ENCODE data around the gene CCR3.

- TF ChIP-seq FOXM1 (IDR thresholded peaks at IDR 0.05; ENCODE audit: borderline replicate concordance, low read depth) (no peak), YY1 (IDR thresholded peaks at IDR 0.05; ENCODE audit: low read depth) (no peak), EP300 (IDR thresholded peaks at IDR 0.05; ENCODE audit: borderline replicate concordance) (no peak), REST (IDR thresholded peaks at IDR 0.05; ENCODE audit: low read depth) (no peak), TEAD4 (IDR thresholded peaks at IDR 0.05) (no peak), CREB1 (IDR thresholded peaks at IDR 0.05; ENCODE audit: low read depth) (no peak), MAX (IDR thresholded peaks at IDR 0.05) (no peak), TAF1 (IDR thresholded peaks at IDR 0.05; ENCODE audit: low read depth) (no peak)
Measured at GRCh38 chr3:46314517-46314916, 72.3 kb downstream of the CCR3 start.

Data from Ishikawa (cell line).